Keratinocyte (primary cell): Measurements from ENCODE around the gene MAN2A2. TPM values are rescaled to one million over a fixed set of nuclear protein-coding genes. Genes with fewer than 3 reads are reported as not detected.

ENCODE experiments used
- DNase-seq: peaks from one replicate; pipeline ENCODE4 v3.0.0-alpha.2; 2011; ENCODE audit warnings: low read depth, missing footprints, low spot score
- FAIRE-seq: peaks from 2 replicates; lab custom pipeline; 2011; peaks lifted over from hg19 to GRCh38; lab: Jason Lieb, UNC
- H2AFZ ChIP-seq: 2 replicates; pipeline ENCODE4 v1.6.0; 2012; ENCODE audit warnings: low read length, control low read depth, inconsistent platforms; ENCODE audit not compliant: control insufficient read depth
- H3K27ac ChIP-seq: 2 replicates; pipeline ENCODE4 v1.5.1; 2011; ENCODE audit warnings: low read length; ENCODE audit not compliant: control insufficient read depth, insufficient read depth
- H3K27me3 ChIP-seq: 3 replicates; pipeline ENCODE4 v1.6.0; 2011; ENCODE audit warnings: low read length; ENCODE audit not compliant: control insufficient read depth, insufficient read depth; ENCODE audit errors: extremely low read depth
- H3K36me3 ChIP-seq, 2 experiments: 2 replicates in 1 of 2; 3 replicates in 1 of 2; pipeline ENCODE4 v1.5.1; 2011; ENCODE audit warnings: low read length in 2 of 2, mild to moderate bottlenecking in 1 of 2; ENCODE audit not compliant: control insufficient read depth in 2 of 2, insufficient read depth in 2 of 2; ENCODE audit errors: extremely low read depth in 1 of 2
- H3K4me1 ChIP-seq: 3 replicates; pipeline ENCODE4 v1.5.1; 2011; ENCODE audit warnings: low read length; ENCODE audit not compliant: control insufficient read depth, insufficient read depth; ENCODE audit errors: extremely low read depth
- H3K4me2 ChIP-seq: 3 replicates; pipeline ENCODE4 v1.6.0; 2011; ENCODE audit warnings: low read depth, low read length; ENCODE audit not compliant: control insufficient read depth, insufficient read depth; ENCODE audit errors: extremely low read depth
- H3K4me3 ChIP-seq, 3 experiments: fragments of 200-600 bp in 1 of 3; sonication (generic) in 1 of 3; 2 replicates in 2 of 3; 3 replicates in 1 of 3; pipeline ENCODE4 v1.5.1; 2011 to 2016; ENCODE audit warnings: low read length in 3 of 3, mild to moderate bottlenecking in 3 of 3, control low read depth in 2 of 3, inconsistent platforms in 1 of 3, low read depth in 1 of 3, mixed read lengths in 1 of 3, mixed run types in 1 of 3, moderate library complexity in 1 of 3; ENCODE audit not compliant: control insufficient read depth in 2 of 3, insufficient read depth in 2 of 3; ENCODE audit errors: extremely low read depth in 1 of 3
- H3K79me2 ChIP-seq: 2 replicates; pipeline ENCODE4 v1.6.0; 2012; ENCODE audit warnings: low read length; ENCODE audit not compliant: control insufficient read depth, insufficient read depth
- H3K9ac ChIP-seq: 3 replicates; pipeline ENCODE4 v1.6.0; 2011; ENCODE audit warnings: low read length; ENCODE audit not compliant: control insufficient read depth, insufficient read depth; ENCODE audit errors: extremely low read depth
- H3K9me1 ChIP-seq: 3 replicates; pipeline ENCODE4 v1.6.0; 2011; ENCODE audit warnings: low read length; ENCODE audit not compliant: control insufficient read depth, insufficient read depth; ENCODE audit errors: extremely low read depth
- H3K9me3 ChIP-seq: 2 replicates; pipeline ENCODE4 v1.5.1; 2012; ENCODE audit warnings: low read depth, low read length; ENCODE audit not compliant: control insufficient read depth
- H4K20me1 ChIP-seq: 3 replicates; pipeline ENCODE4 v1.6.0; 2011; ENCODE audit warnings: low read length; ENCODE audit not compliant: control insufficient read depth, insufficient read depth; ENCODE audit errors: extremely low read depth
- EZH2 ChIP-seq: IDR thresholded peaks from one replicate; pipeline ENCODE4 v1.6.1; 2012; ENCODE audit warnings: inconsistent platforms, mild to moderate bottlenecking, low read length, moderate library complexity
- dilution Hi-C: fragments of 300-500 bp; cut with MboI; formaldehyde crosslinking; loops from one replicate; pipeline ENCODE4 v1.7.0; 2020; ENCODE audit warnings: low sequenced_read_pairs; ENCODE audit not compliant: extremely low pct_ligation_motif_present
- polyA plus RNA-seq, 5 experiments: library from polyadenylated mRNA; depleted of rRNA in 3 of 5; stranded (reverse) in 3 of 5; stranded (forward) in 1 of 5; unstranded in 1 of 5; fragments of >200 nt; gene quantifications; 1 replicate in 1 of 5; 2 replicates in 3 of 5; 3 replicates in 1 of 5; pipeline versions ENCODE4 v1.2.1 to v1.2.3, GENCODE V29; 2011 to 2012; ENCODE audit warnings: missing spikeins in 2 of 5, low read depth in 1 of 5, low replicate concordance in 1 of 5
- TF ChIP-seq, protein P1 (sequence below), 3 experiments: IDR thresholded peaks in 1 of 3; conservative IDR thresholded peaks in 1 of 3; optimal IDR thresholded peaks in 1 of 3; 2 replicates in 2 of 3; 3 replicates in 1 of 3; pipeline versions ENCODE3 to v1.5.1; 2011; ENCODE audit warnings: low read length in 3 of 3, mild to moderate bottlenecking in 3 of 3, moderate library complexity in 2 of 3, control low read depth in 1 of 3, inconsistent platforms in 1 of 3; ENCODE audit not compliant: insufficient read depth in 2 of 3; ENCODE audit errors: extremely low read depth in 1 of 3

Gene MAN2A2
- polyA plus RNA-seq, 1 donor (not counting 4 experiments of a cell fraction or from before 2014, with no cell fraction given) = 6.6 TPM

DNA sequence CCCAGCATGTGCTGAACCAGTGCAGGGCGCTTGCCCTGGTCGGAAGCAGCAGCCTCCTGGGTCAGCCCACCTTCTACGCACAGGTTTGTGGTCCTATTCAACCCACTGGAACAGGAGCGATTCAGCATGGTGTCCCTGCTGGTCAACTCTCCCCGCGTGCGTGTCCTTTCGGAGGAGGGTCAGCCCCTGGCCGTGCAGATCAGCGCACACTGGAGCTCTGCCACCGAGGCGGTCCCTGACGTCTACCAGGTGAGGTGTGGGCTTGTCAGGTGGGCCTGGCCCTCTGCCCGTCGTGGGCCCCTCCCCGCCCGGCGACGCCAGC, 8.2 kb downstream of the MAN2A2 start:
- FAIRE-seq = no peak
- Histone ChIP-seq H2AFZ (no peak overlapping the region), H3K79me2 (no peaks in the 10 kb centered on the region), H3K9me3 (no peaks in the 10 kb centered on the region), H3K36me3 (peaks cover 7 to 15% of the 10 kb centered on the region in 2 experiments), H3K9ac (no peak overlapping the region), H3K27me3 (no peaks in the 10 kb centered on the region), H3K4me2 (no peak overlapping the region), H4K20me1 (no peaks in the 10 kb centered on the region), H3K4me1 (no peaks in the 10 kb centered on the region), H3K9me1 (no peaks in the 10 kb centered on the region), H3K27ac (no peak overlapping the region), H3K4me3 (no peak overlapping the region)
- dilution Hi-C loops = no loop called here
- no peak for DNase-seq
- TF ChIP-seq, protein P1, sequence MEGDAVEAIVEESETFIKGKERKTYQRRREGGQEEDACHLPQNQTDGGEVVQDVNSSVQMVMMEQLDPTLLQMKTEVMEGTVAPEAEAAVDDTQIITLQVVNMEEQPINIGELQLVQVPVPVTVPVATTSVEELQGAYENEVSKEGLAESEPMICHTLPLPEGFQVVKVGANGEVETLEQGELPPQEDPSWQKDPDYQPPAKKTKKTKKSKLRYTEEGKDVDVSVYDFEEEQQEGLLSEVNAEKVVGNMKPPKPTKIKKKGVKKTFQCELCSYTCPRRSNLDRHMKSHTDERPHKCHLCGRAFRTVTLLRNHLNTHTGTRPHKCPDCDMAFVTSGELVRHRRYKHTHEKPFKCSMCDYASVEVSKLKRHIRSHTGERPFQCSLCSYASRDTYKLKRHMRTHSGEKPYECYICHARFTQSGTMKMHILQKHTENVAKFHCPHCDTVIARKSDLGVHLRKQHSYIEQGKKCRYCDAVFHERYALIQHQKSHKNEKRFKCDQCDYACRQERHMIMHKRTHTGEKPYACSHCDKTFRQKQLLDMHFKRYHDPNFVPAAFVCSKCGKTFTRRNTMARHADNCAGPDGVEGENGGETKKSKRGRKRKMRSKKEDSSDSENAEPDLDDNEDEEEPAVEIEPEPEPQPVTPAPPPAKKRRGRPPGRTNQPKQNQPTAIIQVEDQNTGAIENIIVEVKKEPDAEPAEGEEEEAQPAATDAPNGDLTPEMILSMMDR (optimal IDR thresholded peaks at IDR 0.05 in 1 of 3, IDR thresholded peaks at IDR 0.05 in 1 of 3, conservative IDR thresholded peaks at IDR 0.05 in 1 of 3; ENCODE audit: extremely low read depth in 1 of 3, insufficient read depth in 2 of 3, low read length in 3 of 3) = no peak
- no peak for TF ChIP-seq EZH2

DNA sequence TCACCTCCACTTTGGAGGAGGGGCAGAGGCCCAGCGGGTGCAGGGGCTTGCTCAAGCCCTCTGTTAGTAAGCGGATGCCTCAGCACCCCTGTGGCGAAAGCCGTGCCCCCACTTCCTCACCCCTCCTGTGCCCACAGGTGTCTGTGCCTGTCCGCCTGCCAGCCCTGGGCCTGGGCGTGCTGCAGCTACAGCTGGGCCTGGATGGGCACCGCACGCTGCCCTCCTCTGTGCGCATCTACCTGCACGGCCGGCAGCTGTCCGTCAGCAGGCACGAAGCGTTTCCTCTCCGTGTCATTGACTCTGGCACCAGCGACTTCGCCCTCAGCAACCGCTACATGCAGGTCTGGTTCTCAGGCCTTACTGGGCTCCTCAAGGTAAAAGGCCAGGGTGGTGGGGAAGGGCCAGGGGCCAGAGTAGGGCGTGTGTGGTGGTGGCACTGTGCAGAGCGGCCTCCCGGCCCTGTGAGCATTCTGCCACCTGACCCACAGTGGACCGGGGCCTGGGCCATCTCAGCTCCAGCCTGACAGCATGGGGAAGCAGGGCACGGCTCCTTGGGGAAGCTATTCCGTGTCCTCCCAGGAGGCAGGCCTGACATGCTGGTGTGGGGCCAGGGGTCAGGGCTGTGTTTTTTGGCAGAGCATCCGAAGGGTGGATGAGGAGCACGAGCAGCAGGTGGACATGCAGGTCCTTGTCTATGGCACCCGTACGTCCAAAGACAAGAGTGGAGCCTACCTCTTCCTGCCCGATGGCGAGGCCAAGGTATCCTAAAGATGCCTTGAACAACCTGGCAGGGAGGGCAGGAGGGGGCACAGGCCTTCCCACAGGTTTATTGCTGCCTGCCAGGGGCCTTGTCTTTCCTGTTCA, 9.0 kb downstream of the MAN2A2 start:
- Histone ChIP-seq H3K36me3 (peaks cover 7 to 12% of the 10 kb centered on the region in 2 experiments), H4K20me1 (no peaks in the 10 kb centered on the region), H3K4me1 (no peaks in the 10 kb centered on the region), H3K9me1 (no peaks in the 10 kb centered on the region), H3K9ac (no peak overlapping the region), H3K4me2 (no peak overlapping the region), H3K9me3 (no peaks in the 10 kb centered on the region), H3K27ac (no peak overlapping the region), H3K79me2 (no peaks in the 10 kb centered on the region), H3K27me3 (no peaks in the 10 kb centered on the region), H2AFZ (no peak overlapping the region), H3K4me3 (no peak overlapping the region)
- no peak for DNase-seq
- no peak for FAIRE-seq
- dilution Hi-C loops = no loop called here
- TF ChIP-seq, protein P1 (optimal IDR thresholded peaks at IDR 0.05 in 1 of 3, IDR thresholded peaks at IDR 0.05 in 1 of 3, conservative IDR thresholded peaks at IDR 0.05 in 1 of 3; ENCODE audit: extremely low read depth in 1 of 3, insufficient read depth in 2 of 3, low read length in 3 of 3) = no peak
- TF ChIP-seq EZH2 = no peak
